KG1 (cell line): ENCODE data around the gene SUV39H2.
"Not testable (repeated sequence)": the region's sequence is repeated elsewhere in the genome, so short reads cannot be mapped to it uniquely, and the experiment has no call there.

ENCODE experiments used
- DNase-seq: peaks from one replicate; lab custom pipeline; 2025; lab: John Stamatoyannopoulos, UW

The SUV39H2 gene

GRCh38 chr10:14878266-14879123 lies at the start of gene SUV39H2:
Gene SUV39H2 (plus strand): TSS chr10:14878866. CDS start chr10:14878889, 23 bp downstream.
- peak; percentile 91 for DNase-seq

DNA sequence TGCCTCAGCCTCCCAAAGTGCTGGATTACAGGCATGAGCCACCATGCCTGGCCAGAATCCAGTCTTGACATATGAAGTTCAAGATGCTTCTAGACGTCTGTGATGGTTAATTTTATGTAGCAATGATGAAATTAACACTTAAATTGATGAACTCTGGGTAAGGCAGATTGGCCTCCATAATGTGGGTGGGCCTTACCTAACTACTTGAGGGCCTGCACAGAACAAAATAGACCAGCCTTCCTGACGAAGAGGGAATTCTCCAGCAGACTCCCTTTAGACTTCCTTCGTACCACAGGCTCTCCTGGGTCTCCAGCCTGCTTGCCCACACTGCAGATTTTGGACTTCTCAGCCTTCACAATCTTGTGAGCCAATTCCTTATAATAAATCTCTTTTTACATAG lies 45.6 kb upstream of the SUV39H2 start:
- DNase-seq = no peak

DNA sequence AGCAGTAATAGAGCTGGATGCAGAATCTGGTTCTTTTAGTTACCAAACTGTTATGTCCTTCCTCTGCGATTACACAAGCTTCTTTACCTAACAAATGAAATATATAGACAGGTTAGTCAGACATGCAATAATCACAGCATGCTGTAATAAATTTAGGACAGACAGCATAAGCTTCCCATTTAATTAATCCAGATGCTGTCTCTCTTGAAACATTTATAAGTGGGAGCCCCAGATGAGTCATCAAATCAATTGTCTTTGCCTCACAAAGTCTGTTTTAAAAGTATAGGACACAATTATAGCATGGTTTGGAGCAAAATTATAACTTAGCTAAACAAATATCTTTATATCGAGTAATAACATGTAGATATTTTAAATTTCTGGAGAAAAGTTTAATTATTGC lies 42.5 kb upstream of the SUV39H2 start:
- DNase-seq = no peak

GRCh38 chr10:14837003-14837756 lies 41.5 kb upstream of the SUV39H2 start:
- no peak for DNase-seq

- DNase-seq = peak; percentile 99
Measured at GRCh38 chr10:14837757-14838581, 40.7 kb upstream of the SUV39H2 start, which contains the start of the genes CDNF, HSPA14 and MSANTD7. Gene CDNF (minus strand): TSS chr10:14838037. CDS start chr10:14837946, 91 bp downstream. Gene HSPA14 (plus strand): TSS chr10:14838306. CDS start chr10:14838403, 97 bp downstream. Gene MSANTD7 (plus strand): TSS chr10:14838306. CDS start chr10:14842285, 3,979 bp downstream.

- DNase-seq = no peak
Measured at GRCh38 chr10:14838582-14839304, 39.9 kb upstream of the SUV39H2 start.

DNA sequence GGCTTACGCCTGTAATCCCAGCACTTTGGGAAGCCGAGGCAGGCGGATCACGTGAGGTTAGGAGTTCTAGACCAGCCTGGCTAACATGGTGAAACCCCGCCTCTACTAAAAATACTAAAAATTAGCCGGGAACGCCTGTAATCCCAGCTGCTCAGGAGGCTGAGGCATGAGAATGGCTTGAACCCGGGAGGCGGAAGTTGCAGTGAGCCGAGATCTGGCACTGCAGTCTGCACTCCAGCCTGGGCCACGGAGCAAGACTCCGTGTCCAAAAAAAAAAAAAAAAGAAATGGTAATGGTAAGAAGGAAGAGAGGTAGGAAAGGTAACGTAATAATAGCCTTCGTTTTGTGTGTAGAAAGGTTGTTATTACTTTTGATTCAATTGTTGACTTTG lies 39.4 kb upstream of the SUV39H2 start:
- DNase-seq = no peak

DNA sequence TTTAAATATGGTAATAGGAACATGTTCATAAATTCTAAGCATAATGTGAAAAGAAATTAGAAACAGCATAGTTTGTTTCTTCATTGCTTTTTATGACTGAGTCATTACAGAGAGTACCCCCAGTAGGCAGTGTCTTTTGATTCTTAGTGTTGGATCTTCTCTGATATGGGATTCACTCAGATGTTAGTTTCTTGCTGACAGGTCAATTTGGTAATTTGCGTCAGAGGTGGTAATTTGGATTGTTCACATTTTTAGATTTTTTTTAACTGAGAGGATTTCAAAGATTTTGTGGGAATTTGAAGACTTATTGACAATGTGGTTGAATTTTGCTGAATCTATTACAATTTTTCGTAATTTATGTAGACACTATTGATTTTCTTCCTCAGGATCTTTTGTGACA lies 38.5 kb upstream of the SUV39H2 start:
- DNase-seq = no peak

GRCh38 chr10:14843327-14843988 lies 35.2 kb upstream of the SUV39H2 start:
- no peak for DNase-seq

GRCh38 chr10:14844948-14845347 lies 33.7 kb upstream of the SUV39H2 start:
- DNase-seq = no peak

DNA sequence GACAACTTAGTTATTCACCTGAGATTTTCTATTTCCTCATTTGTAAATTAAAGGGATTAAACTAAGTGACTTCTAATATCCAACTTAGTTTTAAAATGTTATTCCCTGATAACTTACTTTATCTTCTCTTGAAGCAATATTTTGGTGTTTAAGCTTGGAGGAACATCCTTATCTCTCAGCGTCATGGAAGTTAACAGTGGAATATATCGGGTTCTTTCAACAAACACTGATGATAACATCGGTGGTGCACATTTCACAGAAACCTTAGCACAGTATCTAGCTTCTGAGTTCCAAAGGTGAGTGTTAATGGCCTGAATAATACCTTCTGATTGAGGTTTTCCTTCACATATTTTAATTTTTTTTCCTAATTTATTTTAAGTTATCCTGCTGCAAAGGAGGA lies 26.4 kb upstream of the SUV39H2 start:
- DNase-seq = no peak

DNA sequence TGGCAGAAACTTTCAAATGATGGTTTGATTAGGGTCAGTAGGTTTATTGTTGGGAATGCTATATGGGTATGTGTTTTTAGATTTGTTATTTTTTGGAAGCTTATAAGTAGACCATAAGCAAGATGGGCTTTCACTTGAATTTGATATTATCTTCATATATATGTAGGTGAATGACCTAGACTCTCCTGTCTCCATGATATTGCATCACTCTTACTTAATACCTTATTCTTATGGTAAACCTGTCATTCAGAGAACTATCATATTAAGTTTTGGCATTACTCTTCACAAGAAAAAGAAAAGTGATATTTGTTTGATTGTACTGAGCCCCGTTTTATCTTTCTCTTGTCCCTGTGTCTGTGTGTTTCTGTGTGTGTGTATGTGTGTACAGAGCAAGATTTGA lies 23.2 kb upstream of the SUV39H2 start:
- no peak for DNase-seq

GRCh38 chr10:14858338-14858960 lies 20.2 kb upstream of the SUV39H2 start:
- DNase-seq = no peak

- DNase-seq = no peak
Measured at GRCh38 chr10:14859043-14859442, 19.6 kb upstream of the SUV39H2 start.

DNA sequence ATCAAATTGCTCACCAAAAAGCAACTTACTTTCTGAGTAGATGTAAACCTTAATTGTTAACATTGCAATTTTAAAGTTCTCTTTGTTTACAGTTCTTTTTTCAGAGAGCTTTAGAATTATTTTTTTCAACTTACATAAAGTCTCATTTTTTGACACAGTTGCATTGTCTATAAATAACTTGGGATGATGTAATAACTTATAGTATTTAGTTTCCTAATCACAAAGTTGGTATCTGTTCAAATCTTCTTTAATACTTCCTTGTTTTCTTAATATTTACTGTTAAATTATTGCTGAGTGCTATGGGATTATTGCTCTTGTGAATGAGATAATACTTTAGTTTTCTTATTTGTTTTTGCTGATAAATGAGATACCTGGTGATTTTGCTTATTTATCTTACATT lies 18.9 kb upstream of the SUV39H2 start:
- no peak for DNase-seq

DNA sequence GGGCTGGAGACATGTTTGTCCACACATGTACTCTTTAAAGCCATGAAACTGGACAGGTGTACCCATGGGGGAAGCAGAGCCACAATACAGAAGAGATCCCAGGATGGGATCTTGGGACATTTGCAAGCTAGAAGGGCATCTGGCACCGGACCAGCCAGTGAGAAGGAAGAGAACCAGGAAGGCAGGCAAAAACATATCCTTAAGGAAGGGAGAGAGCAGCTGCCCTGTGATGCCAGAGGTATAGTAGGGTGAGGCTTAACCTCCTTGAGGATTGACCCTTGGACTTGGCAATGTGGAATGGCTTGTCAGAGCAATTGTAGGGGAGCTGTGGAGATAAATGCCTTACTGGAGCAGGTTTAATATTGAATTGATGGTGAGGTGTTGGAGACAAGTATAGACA lies 17.9 kb upstream of the SUV39H2 start:
- no peak for DNase-seq

GRCh38 chr10:14864466-14864865 lies 14.2 kb upstream of the SUV39H2 start:
- not testable (repeated sequence) for DNase-seq

DNA sequence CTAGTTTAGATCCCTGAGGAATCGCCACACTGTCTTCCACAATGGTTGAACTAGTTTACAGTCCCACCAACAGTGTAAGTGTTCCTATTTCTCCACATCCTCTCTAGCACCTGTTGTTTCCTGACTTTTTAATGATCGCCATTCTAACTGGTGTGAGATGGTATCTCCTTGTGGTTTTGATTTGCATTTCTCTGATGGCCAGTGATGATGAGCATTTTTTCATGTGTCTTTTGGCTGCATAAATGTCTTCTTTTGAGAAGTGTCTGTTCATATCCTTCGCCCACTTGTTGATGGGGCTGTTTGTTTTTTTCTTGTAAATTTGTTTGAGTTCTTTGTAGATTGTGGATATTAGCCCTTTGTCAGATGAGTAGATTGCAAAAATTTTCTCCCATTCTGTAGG lies 13.8 kb upstream of the SUV39H2 start:
- DNase-seq = not testable (repeated sequence)

DNA sequence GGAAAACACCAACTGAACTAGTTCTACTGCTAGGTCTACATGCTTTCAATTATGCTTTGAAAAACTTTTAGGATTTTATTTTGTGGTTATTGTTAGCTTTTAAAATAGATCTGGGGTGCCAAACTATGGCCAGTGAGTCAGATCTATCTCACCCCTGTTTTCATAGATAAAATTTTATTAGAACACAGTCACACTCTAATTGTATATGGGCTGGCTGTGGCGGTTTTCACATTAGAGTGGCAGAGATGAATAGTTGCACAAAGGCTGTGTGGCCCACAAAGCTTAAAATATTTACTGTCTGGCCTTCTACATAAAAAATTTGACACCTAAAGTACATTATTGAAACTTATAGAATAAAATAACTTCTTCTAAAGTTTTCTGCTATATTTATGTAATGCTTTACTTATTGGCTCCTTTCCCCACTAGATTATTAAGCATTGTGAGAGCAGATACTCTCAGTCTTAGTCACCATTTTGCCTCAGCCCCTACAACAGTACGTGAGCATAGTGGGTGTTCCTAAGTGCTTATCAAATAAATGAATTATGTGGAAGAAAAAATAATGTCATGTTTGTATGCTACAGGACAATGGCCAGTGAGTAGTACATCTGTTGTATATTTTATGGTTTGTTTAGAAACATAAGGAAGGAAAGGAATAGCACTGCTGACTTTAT lies 5.4 kb upstream of the SUV39H2 start:
- no peak for DNase-seq

- DNase-seq = no peak
Measured at GRCh38 chr10:14875941-14876340, 2.7 kb upstream of the SUV39H2 start.
